AG04450 (cell line): ENCODE data around the gene MCC. TPM values are rescaled to one million over a fixed set of nuclear protein-coding genes. Genes with fewer than 3 reads are reported as not detected.

Source experiments
- CTCF ChIA-PET: fragments of 300-600, 350-600 bp; formaldehyde crosslinking; extraction: SDS; loops from one replicate; lab custom pipeline; 2022; ENCODE audit warnings: antibody characterized with exemption, inconsistent platforms; lab: Charles Lee
- POLR2A ChIA-PET: fragments of 350-600 bp; formaldehyde crosslinking; extraction: SDS; loops from one replicate; lab custom pipeline; 2021; ENCODE audit warnings: antibody characterized with exemption, inconsistent platforms; lab: Yijun Ruan, JAX
- DNase-seq: peaks from one replicate; pipeline ENCODE4 v3.0.0-alpha.2; 2011; ENCODE audit warnings: low read depth, low spot score
- H3K27ac ChIP-seq: one replicate; pipeline ENCODE4 v1.5.1; 2012; ENCODE audit warnings: low read depth, low read length, control low read depth
- H3K27me3 ChIP-seq: one replicate; pipeline ENCODE4 v1.6.0; 2012; ENCODE audit warnings: low read length; ENCODE audit not compliant: control insufficient read depth, insufficient read depth
- H3K4me3 ChIP-seq: 2 replicates; pipeline ENCODE4 v1.5.1; 2011; ENCODE audit warnings: mild to moderate bottlenecking, low read depth, low read length, control low read depth
- H3K9me3 ChIP-seq: 2 replicates; pipeline ENCODE4 v1.5.1; 2012; ENCODE audit warnings: low read length; ENCODE audit not compliant: control insufficient read depth, insufficient read depth
- CTCF ChIP-seq: IDR thresholded peaks from 2 replicates; pipeline ENCODE4 v1.5.1; 2011; ENCODE audit warnings: low read depth, low read length, control low read depth, inconsistent platforms
- polyA plus RNA-seq: library from polyadenylated mRNA; depleted of rRNA; stranded (reverse); fragments of >200 nt; gene quantifications from 2 replicates; pipeline ENCODE4 v1.2.3, GENCODE V29; 2011

The MCC gene
- polyA plus RNA-seq, 1 experiment = 17.5 TPM

- Histone ChIP-seq H3K27ac (no peak overlapping the region), H3K4me3 (no peak overlapping the region), H3K27me3 (no peaks in the 10 kb centered on the region), H3K9me3 (peaks cover 6% of the 10 kb centered on the region)
- CTCF ChIA-PET = no interaction called here
- DNase-seq = no peak
- POLR2A ChIA-PET = no interaction called here
- TF ChIP-seq CTCF = no peak
These were observed 292.5 kb downstream of the MCC start for GRCh38 chr5:113195771-113196170.

GRCh38 chr5:113195251-113195650 is 293.0 kb downstream of the MCC start:
- H3K9me3 ChIP-seq = peaks cover 6% of the 10 kb centered on the region
- no peak overlapping the region for H3K27ac ChIP-seq
- TF ChIP-seq CTCF = no peak
- CTCF ChIA-PET = no interaction called here
- H3K27me3 ChIP-seq = no peaks in the 10 kb centered on the region
- no peak for DNase-seq
- H3K4me3 ChIP-seq = no peak overlapping the region
- POLR2A ChIA-PET = no interaction called here

- DNase-seq = no peak
- CTCF ChIA-PET = no interaction called here
- TF ChIP-seq CTCF = no peak
- H3K4me3 ChIP-seq = no peak overlapping the region
- POLR2A ChIA-PET = no interaction called here
- no peak overlapping the region for H3K27ac ChIP-seq
- peaks cover 6% of the 10 kb centered on the region for H3K9me3 ChIP-seq
- H3K27me3 ChIP-seq = no peaks in the 10 kb centered on the region
These were observed 293.7 kb downstream of the MCC start for GRCh38 chr5:113194591-113194990.

GRCh38 chr5:113194125-113194524 is 294.1 kb downstream of the MCC start:
- POLR2A ChIA-PET = no interaction called here
- no peak overlapping the region for H3K27ac ChIP-seq

More at GRCh38 chr5:113194125-113194524, 294.1 kb downstream of the MCC start:
- Histone ChIP-seq H3K27me3 (no peaks in the 10 kb centered on the region), H3K9me3 (peaks cover 6% of the 10 kb centered on the region), H3K4me3 (no peak overlapping the region)
- no peak for TF ChIP-seq CTCF
- CTCF ChIA-PET = no interaction called here
- DNase-seq = no peak
